CD8-positive, alpha-beta memory T cell (primary cell): ENCODE data around the gene SNRPA1. TPM values are rescaled to one million over a fixed set of nuclear protein-coding genes. Genes with fewer than 3 reads are reported as not detected.

Experiments used
- CTCF ChIA-PET: fragments of 350-600 bp; sonication (Branson Sonifier 250); formaldehyde crosslinking; loops from one replicate; lab custom pipeline; 2021; ENCODE audit warnings: antibody characterized with exemption; lab: Charles Lee
- POLR2A ChIA-PET: fragments of 350-600 bp; sonication (Branson Sonifier 250); formaldehyde crosslinking; loops from one replicate; lab custom pipeline; 2021; ENCODE audit warnings: antibody characterized with exemption; lab: Charles Lee
- DNase-seq, 5 donors: peaks; one replicate each; pipeline versions ENCODE4 v3.0.0 to v3.0.0-alpha.2; 2020 to 2022; ENCODE audit warnings: mixed read lengths in 1 of 5
- H3K27ac ChIP-seq: one replicate; pipeline ENCODE4 v1.7.0; 2013; ENCODE audit warnings: low read depth, mild to moderate bottlenecking, low read length, moderate library complexity
- H3K27me3 ChIP-seq: 2 replicates; pipeline ENCODE4 v1.7.0; 2013; ENCODE audit warnings: low read length, mild to moderate bottlenecking; ENCODE audit not compliant: insufficient read depth, poor library complexity, severe bottlenecking
- H3K36me3 ChIP-seq: 2 replicates; pipeline ENCODE4 v1.7.0; 2013; ENCODE audit warnings: mild to moderate bottlenecking, low read length, moderate library complexity; ENCODE audit not compliant: insufficient read depth
- H3K4me1 ChIP-seq: 2 replicates; pipeline ENCODE4 v1.7.0; 2013; ENCODE audit warnings: mild to moderate bottlenecking, low read length, moderate library complexity; ENCODE audit not compliant: insufficient read depth
- H3K4me3 ChIP-seq: 2 replicates; pipeline ENCODE4 v1.7.0; 2013; ENCODE audit warnings: mild to moderate bottlenecking, low read length
- H3K9me3 ChIP-seq: 2 replicates; pipeline ENCODE4 v1.7.0; 2013; ENCODE audit warnings: mild to moderate bottlenecking, low read length
- H3K27ac Mint-ChIP-seq, 8 donors: one replicate each; pipeline ENCODE4 v1.8.0; 2020 to 2021; ENCODE audit warnings: mixed read lengths in 8 of 8, mild to moderate bottlenecking in 6 of 8, inconsistent platforms in 3 of 8, moderate library complexity in 3 of 8
- H3K27me3 Mint-ChIP-seq, 2 donors: one replicate each; pipeline ENCODE4 v1.8.0; 2020 to 2021; ENCODE audit warnings: mixed read lengths in 2 of 2, mild to moderate bottlenecking in 1 of 2, moderate library complexity in 1 of 2
- H3K36me3 Mint-ChIP-seq, 3 donors: one replicate each; pipeline ENCODE4 v1.8.0; 2020 to 2021; ENCODE audit warnings: mixed read lengths in 3 of 3, inconsistent platforms in 1 of 3, mild to moderate bottlenecking in 1 of 3
- H3K4me1 Mint-ChIP-seq, 3 donors: one replicate each; pipeline ENCODE4 v1.8.0; 2020 to 2021; ENCODE audit warnings: mixed read lengths in 3 of 3, inconsistent platforms in 1 of 3, mild to moderate bottlenecking in 1 of 3
- H3K4me3 Mint-ChIP-seq, 7 donors: one replicate each; pipeline ENCODE4 v1.8.0; 2020 to 2021; ENCODE audit warnings: mixed read lengths in 7 of 7, mild to moderate bottlenecking in 6 of 7, moderate library complexity in 4 of 7, inconsistent platforms in 2 of 7
- H3K9me3 Mint-ChIP-seq, 5 donors: one replicate each; pipeline ENCODE4 v1.8.0; 2020 to 2022; ENCODE audit warnings: mixed read lengths in 5 of 5, mild to moderate bottlenecking in 3 of 5, moderate library complexity in 2 of 5, inconsistent platforms in 1 of 5
- polyA plus RNA-seq: library from polyadenylated mRNA; unstranded; fragments of 300-500 nt; fragmentation: Illumina TruSeq; gene quantifications from one replicate; pipeline ENCODE4 v1.2.3, GENCODE V29; 2021
- total RNA-seq, 2 experiments: library from RNA; stranded (reverse); gene quantifications; one replicate each; pipeline ENCODE4 v1.2.3, GENCODE V29; 2021

The SNRPA1 gene
- total and polyA plus RNA-seq, 3 experiments from 2014 or later = 74.4 to 225 (median 213) TPM

- Histone ChIP-seq H3K9me3 (no peaks in the 10 kb centered on the region), H3K4me3 (no peak overlapping the region), H3K4me1 (peaks cover 12% of the 10 kb centered on the region), H3K27ac (no peak overlapping the region), H3K36me3 (no peaks in the 10 kb centered on the region), H3K27me3 (no peaks in the 10 kb centered on the region)
- Mint-ChIP-seq H3K36me3 (no peaks in the 10 kb centered on the region), H3K27me3 (peaks cover 0 to 6% of the 10 kb centered on the region in 2 donors), H3K4me1 (peaks cover 12 to 14% (median 13%) of the 10 kb centered on the region in 3 donors), H3K27ac (no peak overlapping the region), H3K9me3 (no peaks in the 10 kb centered on the region), H3K4me3 (no peak overlapping the region)
- DNase-seq = no peak
- ChIA-PET CTCF (no interaction called here), POLR2A (no interaction called here)
These were observed 21.5 kb upstream of the SNRPA1 start for GRCh38 chr15:101316529-101316928.

GRCh38 chr15:101315736-101316135 is 20.7 kb upstream of the SNRPA1 start:
- no peak for DNase-seq
- no peaks in the 10 kb centered on the region for H3K9me3 ChIP-seq
- H3K27ac ChIP-seq = no peak overlapping the region
- H3K36me3 Mint-ChIP-seq = no peaks in the 10 kb centered on the region
- CTCF ChIA-PET = no interaction called here
- POLR2A ChIA-PET = no interaction called here
- no peaks in the 10 kb centered on the region for H3K27me3 ChIP-seq
- no peaks in the 10 kb centered on the region for H3K36me3 ChIP-seq
- H3K4me3 Mint-ChIP-seq = no peak overlapping the region
- H3K4me1 ChIP-seq = peaks cover 7% of the 10 kb centered on the region
- H3K4me1 Mint-ChIP-seq = peaks cover 7% of the 10 kb centered on the region in 3 donors
- no peak overlapping the region for H3K4me3 ChIP-seq
- no peaks in the 10 kb centered on the region for H3K9me3 Mint-ChIP-seq
- peaks cover 0 to 6% of the 10 kb centered on the region in 2 donors for H3K27me3 Mint-ChIP-seq
- H3K27ac Mint-ChIP-seq = no peak overlapping the region

- no peaks in the 10 kb centered on the region for H3K27me3 ChIP-seq
- Mint-ChIP-seq H3K4me1 (no peaks in the 10 kb centered on the region), H3K9me3 (no peaks in the 10 kb centered on the region), H3K36me3 (no peaks in the 10 kb centered on the region), H3K27ac (peak overlapping the region in 2 of 8 donors; percentile 10 to 12), H3K27me3 (peaks cover 0 to 6% of the 10 kb centered on the region in 2 donors), H3K4me3 (no peak overlapping the region)
- H3K9me3 ChIP-seq = no peaks in the 10 kb centered on the region
- no peak overlapping the region for H3K4me3 ChIP-seq
- no peaks in the 10 kb centered on the region for H3K4me1 ChIP-seq
- DNase-seq = peak in 1 of 5 donors; percentile 23
- H3K27ac ChIP-seq = no peak overlapping the region
- H3K36me3 ChIP-seq = no peaks in the 10 kb centered on the region
- POLR2A ChIA-PET = no interaction called here
- CTCF ChIA-PET = interaction anchor here (0.8 kb wide), 1 partner anchor 337 kb away, joined by 3 read pairs; the partner anchor contains the start of gene TM2D3
These were observed 19.5 kb upstream of the SNRPA1 start for GRCh38 chr15:101314336-101315125.

- H3K36me3 ChIP-seq = no peaks in the 10 kb centered on the region
- no peak overlapping the region for H3K27ac ChIP-seq
- Mint-ChIP-seq H3K27ac (peak overlapping the region in 1 of 8 donors; percentile 47), H3K9me3 (no peaks in the 10 kb centered on the region), H3K4me3 (no peak overlapping the region), H3K27me3 (peaks cover 0 to 1% of the 10 kb centered on the region in 2 donors), H3K4me1 (no peaks in the 10 kb centered on the region), H3K36me3 (no peaks in the 10 kb centered on the region)
- H3K4me1 ChIP-seq = no peaks in the 10 kb centered on the region
- CTCF ChIA-PET = interaction anchor here (1.5 kb wide), 1 partner anchor 7 kb away, joined by 5 read pairs; no protein-coding TSS in a partner anchor
- DNase-seq = peak in 1 of 5 donors; percentile 20
- no peak overlapping the region for H3K4me3 ChIP-seq
- no peaks in the 10 kb centered on the region for H3K9me3 ChIP-seq
- POLR2A ChIA-PET = no interaction called here
- H3K27me3 ChIP-seq = no peaks in the 10 kb centered on the region
These were observed 18.2 kb upstream of the SNRPA1 start for GRCh38 chr15:101313041-101313761.

GRCh38 chr15:101310508-101310907 is 15.5 kb upstream of the SNRPA1 start:
- ChIA-PET POLR2A (no interaction called here), CTCF (interaction anchor here (1.4 kb wide), 1 partner anchor 9 kb away, joined by 4 read pairs; no protein-coding TSS in a partner anchor)
- H3K27me3 ChIP-seq = no peaks in the 10 kb centered on the region
- H3K4me1 ChIP-seq = no peaks in the 10 kb centered on the region
- Mint-ChIP-seq H3K9me3 (no peaks in the 10 kb centered on the region), H3K36me3 (no peaks in the 10 kb centered on the region), H3K4me3 (no peak overlapping the region), H3K27me3 (peaks cover 0 to 7% of the 10 kb centered on the region in 2 donors), H3K4me1 (no peaks in the 10 kb centered on the region), H3K27ac (no peak overlapping the region)
- no peak overlapping the region for H3K4me3 ChIP-seq
- no peaks in the 10 kb centered on the region for H3K9me3 ChIP-seq
- DNase-seq = no peak
- no peak overlapping the region for H3K27ac ChIP-seq
- H3K36me3 ChIP-seq = no peaks in the 10 kb centered on the region

- Histone ChIP-seq H3K4me3 (no peak overlapping the region), H3K9me3 (no peaks in the 10 kb centered on the region), H3K36me3 (no peaks in the 10 kb centered on the region), H3K27me3 (no peaks in the 10 kb centered on the region), H3K27ac (no peak overlapping the region), H3K4me1 (no peaks in the 10 kb centered on the region)
- Mint-ChIP-seq H3K27me3 (peaks cover 0 to 7% of the 10 kb centered on the region in 2 donors), H3K4me1 (no peaks in the 10 kb centered on the region), H3K4me3 (no peak overlapping the region), H3K36me3 (no peaks in the 10 kb centered on the region), H3K9me3 (no peaks in the 10 kb centered on the region), H3K27ac (no peak overlapping the region)
- no peak for DNase-seq
- ChIA-PET CTCF (interaction anchor here (1.4 kb wide), 1 partner anchor 10 kb away, joined by 4 read pairs; no protein-coding TSS in a partner anchor), POLR2A (no interaction called here)
These were observed 15.1 kb upstream of the SNRPA1 start for GRCh38 chr15:101310161-101310480.

- H3K36me3 ChIP-seq = no peaks in the 10 kb centered on the region
- POLR2A ChIA-PET = no interaction called here
- H3K27ac ChIP-seq = no peak overlapping the region
- CTCF ChIA-PET = interaction anchor here (1.4 kb wide), 1 partner anchor 10 kb away, joined by 4 read pairs; no protein-coding TSS in a partner anchor
- H3K4me3 Mint-ChIP-seq = no peak overlapping the region
- no peaks in the 10 kb centered on the region for H3K4me1 ChIP-seq
- H3K27me3 Mint-ChIP-seq = peaks cover 0 to 7% of the 10 kb centered on the region in 2 donors
- no peaks in the 10 kb centered on the region for H3K4me1 Mint-ChIP-seq
- no peak overlapping the region for H3K4me3 ChIP-seq
- H3K36me3 Mint-ChIP-seq = no peaks in the 10 kb centered on the region
- H3K9me3 Mint-ChIP-seq = no peaks in the 10 kb centered on the region
- H3K27ac Mint-ChIP-seq = no peak overlapping the region
- H3K27me3 ChIP-seq = no peaks in the 10 kb centered on the region
- H3K9me3 ChIP-seq = no peaks in the 10 kb centered on the region
- no peak for DNase-seq
These were observed 14.6 kb upstream of the SNRPA1 start for GRCh38 chr15:101309436-101310160.
